ENCODE data around the gene SZRD1.

Gene SZRD1

DNA sequence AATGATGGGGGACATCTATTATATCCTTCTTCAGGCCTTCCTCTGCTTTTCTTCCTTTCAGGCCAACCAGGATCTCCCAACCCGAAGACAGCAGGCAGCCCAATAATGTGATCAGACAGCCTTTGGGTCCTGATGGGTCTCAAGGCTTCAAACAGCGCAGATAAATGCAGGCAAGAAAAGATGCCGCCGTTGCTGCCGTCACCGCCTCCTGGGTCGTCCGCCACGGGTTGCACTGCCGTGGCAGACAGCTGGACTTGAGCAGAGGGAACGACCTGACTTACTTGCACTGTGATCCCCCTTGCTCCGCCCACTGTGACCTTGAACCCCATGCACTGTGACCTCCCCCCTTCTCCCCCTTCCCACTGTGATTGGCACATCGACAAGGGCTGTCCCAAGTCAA is 27.9 kb downstream of the SZRD1 start:
- no peak for DNase-seq (ENCODE audit: low read depth)

DNA sequence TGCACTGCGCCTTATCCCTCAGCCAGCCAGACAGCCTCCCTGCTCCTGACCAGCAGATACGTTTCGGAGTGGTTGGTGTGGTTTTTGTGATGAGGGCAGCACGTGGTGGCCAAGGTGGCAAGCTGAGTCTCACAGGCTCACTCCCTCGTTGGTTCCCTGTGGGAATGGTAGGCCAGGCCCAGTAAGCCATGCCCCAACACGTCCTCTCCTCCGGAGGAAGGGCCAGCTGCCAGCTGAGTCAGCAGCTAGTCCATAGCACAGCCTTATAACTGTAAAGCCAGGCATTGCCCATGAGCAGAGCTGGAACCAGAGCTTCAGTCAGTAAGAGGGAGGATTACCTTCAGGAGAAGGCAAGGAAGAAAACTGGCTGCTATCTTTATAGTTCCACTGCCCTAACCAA is 29.5 kb downstream of the SZRD1 start:
- peak; percentile 66 for DNase-seq (ENCODE audit: low read depth)

DNA sequence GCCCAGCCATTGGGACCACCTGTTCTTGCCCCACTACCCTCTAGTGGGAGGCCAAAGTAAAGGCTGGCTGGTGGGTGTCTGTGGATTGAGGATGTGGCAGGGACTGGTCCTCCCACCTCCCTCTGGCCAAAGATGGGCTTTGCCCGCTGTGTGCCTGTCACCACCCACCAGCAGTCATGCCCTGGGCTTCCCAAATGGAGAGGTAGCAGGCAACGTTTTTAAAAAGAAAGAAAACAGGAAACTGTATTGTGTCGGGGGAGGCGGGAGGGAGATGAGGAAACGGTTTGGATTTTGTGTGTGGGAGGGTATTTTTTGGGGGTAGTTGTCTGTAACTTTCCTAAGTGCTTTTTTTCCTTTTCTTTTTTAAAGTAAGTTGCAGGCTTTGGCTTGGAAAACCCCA is 30.1 kb downstream of the SZRD1 start:
- no peak for DNase-seq (ENCODE audit: low read depth)

DNA sequence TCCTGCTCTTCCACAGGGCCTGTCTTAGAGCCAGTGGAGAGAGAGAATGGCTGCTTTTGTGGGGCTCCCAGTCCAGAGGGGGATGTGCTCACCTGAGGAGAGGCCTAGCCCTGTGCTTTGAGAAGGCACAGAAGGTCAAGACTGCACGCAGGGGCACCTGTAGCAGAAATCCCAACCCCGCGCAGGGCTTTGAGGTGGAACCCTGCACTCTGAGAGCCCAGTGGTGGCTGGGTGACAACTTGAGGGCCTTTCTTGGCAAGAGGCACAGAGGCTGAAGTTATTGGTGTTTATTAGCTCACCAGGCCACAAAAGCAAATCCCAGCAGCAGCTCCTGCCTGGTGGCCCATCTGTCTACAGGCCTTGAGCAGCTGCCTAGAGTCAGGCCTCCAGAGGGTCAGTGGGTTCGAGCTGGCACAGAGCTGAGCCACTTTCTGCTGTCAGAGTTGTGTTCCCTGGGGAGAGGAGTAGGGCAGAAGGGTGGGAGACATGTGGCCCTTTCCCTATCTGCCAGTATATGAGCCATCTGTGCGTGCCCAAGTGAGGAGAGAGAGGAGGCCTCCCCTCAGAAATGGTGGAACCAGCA is 31.4 kb downstream of the SZRD1 start:
- no peak for DNase-seq (ENCODE audit: low read depth)

DNA sequence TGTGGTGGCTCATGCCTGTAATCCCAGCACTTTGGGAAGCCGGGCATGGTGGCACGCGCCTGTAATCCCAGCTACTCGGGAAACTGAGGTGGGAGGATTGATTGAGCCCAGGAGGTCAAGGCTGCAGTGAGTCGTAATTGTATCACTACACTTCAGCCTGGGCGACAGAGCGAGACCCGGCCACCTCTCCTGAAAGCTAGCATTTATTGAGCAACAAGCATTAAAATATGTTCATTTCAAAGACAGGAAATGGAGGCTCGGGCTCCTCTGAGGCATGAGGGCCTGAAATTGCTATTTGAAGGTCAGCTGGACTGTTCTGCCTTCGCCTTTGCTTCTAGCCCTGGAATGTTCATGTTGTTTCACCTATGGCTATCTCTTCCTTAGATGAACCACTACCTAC is 35.7 kb downstream of the SZRD1 start:
- DNase-seq (ENCODE audit: low read depth) = no peak

DNA sequence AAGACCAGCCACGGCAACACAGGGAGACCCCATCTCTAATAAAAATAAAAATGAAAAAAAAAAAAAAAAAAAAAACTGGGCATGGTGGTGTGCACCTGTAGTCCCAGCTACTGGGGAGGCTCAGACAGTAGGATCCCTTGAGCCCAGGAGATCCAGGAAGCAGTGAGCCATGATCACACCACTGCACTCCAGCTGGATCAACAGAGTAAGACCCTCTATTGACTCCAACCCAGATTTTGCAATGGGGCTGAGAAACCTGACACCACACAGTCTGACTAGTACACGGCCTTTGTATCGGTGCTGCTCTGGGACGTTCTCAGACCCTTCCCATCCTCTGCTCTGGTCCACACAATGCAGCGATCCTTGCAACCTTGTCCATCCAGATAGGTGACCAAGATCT is 38.4 kb downstream of the SZRD1 start:
- no peak for DNase-seq (ENCODE audit: low read depth)

DNA sequence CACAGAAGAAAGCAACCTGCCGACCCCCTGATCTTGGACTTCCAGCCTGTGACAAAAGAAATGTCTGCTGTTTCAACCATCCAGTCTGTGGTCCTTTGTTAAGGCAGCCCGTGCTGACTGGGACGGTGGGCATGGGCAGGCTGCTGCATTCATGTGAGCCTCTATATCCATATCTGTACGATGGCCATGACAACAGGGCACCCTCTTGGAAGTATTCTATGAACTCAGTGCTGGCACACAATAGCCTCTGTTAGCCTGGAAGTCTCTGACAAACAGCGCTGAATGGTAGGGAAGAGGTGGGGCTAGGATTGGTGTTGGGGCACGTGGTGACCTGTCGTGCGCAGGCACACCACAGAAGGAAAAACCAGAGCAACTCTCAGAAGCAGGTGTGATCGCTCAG is 39.8 kb downstream of the SZRD1 start:
- DNase-seq (ENCODE audit: low read depth) = no peak

DNA sequence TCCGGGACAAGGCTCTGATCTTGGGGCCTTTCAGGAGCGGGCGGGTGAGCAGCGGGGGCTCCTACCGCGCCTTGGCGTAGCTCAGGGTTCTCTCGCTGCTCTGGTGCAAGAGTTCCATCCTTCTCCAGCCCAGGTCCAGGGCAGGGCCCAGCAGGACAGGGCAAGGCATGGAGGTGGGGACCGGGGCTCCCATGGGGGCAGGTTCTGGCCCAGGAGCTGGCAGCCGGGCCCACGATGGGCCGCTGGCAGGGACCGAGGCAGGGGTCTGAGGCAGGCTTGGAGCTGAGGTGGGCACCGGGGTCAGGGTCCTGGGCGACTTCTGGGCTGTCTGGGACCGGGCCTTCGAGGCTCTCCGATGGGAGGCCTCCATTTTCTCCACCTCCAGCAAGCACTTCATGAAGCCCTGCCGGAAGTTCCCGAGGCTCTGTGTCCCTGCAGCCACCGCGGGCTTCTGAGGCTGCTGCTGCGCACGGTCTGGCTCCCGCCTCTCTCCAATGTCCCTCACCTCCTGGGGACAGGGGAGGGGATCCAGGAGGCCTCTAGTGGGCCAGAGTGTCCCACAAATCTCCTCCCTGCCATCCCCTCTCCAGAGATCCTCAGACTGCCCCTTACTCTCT is 42.6 kb downstream of the SZRD1 start:
- DNase-seq (ENCODE audit: low read depth) = no peak

DNA sequence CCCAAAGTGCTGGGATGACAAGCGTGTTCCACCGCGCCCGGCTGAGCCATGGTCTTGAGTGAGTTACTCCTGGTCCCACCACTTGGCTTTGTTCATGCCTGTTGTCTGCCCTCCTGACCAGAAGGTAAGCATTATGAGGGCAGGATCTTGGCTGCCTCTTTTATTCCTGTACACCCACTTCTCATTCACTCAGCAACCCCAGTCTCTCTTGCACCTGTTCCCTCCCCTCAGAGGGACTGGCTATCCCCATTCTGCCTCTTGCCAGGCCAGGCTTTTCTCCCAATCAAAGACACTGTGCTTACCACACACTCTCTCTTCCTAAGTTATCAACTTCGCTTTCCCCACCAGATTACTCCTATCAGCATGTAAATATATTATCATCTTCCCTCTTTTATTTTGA is 43.8 kb downstream of the SZRD1 start:
- no peak for DNase-seq (ENCODE audit: low read depth)

DNA sequence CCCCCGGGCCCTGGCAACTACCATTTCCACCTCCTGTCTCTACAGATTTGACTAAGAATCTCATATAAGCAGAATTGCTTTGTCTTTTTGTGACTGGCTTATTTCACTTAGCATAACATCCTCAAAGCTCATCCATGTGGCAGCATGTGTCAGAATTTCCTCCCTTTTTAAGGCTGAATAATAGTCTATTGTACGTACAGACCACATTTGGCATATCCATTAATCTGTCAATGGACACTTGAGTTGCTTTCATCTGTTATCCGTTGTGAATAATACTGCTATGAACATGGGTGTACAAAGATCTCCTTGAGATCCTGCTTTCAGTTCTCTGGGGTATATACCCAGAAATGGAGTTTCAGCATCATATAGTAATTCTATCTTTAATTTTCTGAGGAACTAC is 46.1 kb downstream of the SZRD1 start:
- DNase-seq (ENCODE audit: low read depth) = no peak

DNA sequence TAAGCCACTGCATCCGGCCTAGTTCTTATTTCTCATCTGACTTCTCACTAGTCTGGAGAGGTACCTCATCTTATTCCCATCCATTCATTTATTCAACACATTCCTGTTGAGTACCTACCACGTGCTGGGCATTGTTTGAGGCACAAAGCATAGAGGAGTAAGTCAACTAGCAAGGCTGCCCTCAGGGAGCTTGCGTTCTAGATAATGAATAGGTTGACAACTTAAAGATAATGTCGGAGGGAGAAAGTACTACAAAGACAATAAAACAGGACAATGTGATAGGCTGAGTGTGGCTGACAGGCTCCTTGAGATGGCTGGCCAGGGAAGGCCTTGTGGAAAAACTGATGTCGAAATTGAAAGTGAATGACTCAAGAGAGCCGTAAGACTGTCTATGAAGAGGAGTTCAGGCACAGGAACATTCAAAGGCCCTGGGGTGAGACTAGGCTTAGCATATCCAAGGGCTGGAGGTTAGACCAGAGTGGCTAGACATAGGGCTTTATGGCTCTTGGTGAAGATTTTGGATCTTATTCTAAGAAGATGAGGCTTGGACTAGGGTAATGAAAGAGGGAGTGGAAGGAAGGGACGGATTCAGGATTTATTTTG is 51.9 kb downstream of the SZRD1 start:
- no peak for DNase-seq (ENCODE audit: low read depth)

DNA sequence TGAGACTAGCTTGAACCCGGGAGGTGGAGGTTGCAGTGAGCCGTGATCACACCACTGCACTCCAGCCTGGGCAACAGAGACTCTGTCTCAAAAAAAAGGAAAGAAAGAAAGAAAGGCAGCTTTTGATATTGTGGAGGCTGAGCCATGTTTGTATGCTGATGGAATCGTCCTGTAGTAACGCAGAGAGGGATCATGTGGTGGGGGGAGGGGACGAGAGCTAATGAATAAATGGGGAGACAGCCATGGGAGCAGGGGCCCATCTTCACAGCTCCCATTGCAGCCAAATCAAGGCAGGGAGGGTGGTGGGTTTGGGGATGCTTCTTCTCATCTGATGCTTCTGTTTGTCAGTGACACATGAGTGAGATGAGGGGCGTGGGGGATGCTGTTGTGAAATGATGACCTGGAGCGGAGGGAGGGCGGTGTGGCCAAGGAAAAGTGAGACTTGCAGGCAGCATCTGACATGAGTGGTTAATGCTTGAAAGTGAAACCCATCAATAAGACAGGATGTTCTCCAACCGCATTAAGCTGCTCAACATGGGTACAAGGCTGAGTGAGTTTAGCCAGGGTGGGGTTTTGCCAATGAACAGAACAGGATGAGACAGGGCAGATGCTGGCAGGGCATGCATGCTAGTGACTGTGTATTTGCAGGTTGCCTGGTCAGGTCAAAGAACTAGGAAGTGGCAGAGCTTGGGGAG is 53.5 kb downstream of the SZRD1 start:
- DNase-seq (ENCODE audit: low read depth) = no peak

DNA sequence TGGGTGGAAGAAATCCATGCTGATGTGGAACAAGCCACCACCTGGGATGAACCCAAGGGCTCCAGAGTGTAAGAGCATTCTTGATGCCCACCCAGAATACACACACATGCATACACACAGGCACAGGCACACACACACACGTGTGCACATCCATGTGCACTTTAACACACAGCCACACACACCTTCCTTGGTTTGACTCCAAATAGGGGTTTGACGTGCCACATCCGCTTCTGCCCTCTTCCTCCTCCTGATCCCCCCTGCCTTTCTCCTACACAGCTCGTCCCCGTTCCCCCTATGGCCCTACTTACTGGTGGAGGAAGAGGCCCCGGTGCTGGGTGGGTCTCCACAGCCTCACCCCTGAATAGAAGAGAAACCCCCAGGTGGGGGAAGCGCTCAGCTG is 54.2 kb downstream of the SZRD1 start:
- DNase-seq (ENCODE audit: low read depth) = no peak

DNA sequence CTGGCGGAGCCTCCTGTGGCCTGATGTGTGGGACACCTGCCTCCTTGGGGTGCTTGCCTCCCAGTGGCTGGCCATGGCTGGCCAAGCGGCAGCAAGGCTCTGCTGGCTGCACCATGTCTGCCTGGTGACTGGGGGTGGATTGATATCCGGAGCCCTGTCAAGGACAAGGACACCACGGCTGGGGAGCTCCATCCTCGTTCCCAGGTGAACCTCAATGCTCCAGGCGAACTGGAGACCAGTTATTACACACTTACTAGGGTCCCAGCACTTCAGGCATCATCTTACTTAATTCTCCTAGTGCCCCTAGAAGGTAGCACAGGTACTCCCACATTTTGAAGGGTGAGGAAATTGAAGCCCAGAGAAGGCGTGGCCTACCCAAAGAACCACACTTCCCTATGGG is 55.0 kb downstream of the SZRD1 start:
- no peak for DNase-seq (ENCODE audit: low read depth)

DNA sequence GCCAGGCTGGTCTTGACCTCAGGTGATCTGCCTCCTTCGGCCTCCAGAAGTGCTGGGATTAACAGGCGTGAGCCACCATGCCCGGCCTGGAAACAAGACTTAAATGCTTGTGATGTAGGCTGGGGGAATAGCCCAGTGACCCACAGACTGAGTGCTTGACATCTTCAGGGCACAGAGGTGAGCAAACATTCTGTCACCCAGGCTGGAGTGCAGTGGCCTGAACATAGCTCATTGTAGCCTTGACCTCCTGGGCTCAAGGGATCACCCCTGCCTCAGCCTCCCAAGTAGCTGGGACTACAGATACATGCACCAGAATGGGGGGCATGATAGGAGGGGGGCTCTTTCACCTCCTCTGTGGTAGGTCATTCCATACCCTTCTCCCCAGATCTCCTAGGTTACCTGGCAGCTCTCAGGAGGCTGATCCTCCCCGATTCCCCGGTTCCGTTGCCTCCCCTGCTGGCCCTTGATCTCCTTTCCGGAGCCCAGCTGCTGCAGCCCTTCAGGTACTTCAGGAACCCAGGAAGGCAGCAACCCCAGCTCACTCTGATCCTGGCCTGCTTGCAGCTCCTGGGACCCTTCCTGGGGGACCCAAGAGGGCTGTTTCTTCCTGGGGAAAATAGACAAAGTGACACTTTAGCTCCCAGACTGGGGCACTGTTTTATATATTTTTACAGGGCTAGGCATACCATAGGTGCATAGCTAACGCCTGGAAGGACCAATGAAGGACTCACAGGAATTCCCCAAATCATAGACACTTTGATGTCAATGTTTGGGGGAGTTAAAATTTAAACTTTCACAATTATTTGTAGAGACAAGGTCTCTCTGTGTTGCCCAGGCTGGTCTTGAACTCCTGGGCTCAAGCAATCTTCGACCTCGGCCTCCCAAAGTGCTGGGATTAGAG is 58.3 kb downstream of the SZRD1 start:
- no peak for DNase-seq (ENCODE audit: low read depth)

DNA sequence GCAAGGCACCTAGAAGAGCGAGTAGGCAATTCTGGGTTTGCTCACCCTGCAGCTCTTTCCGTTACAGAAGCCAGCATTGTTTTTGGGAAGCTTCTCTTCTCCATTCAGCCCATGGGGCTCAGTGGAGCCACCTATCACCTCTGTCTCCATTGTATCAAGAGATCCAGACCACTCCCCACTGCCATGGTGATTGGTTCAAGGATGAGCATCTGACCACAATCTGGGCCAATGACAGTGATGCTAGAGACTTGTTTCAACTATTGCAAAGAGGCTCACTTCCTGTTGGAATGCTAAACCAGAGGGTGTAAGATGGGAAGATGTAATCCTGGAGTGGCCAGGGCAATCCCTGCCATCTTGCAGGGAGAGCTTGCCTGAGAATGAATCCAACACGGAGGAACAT is 63.6 kb downstream of the SZRD1 start:
- DNase-seq (ENCODE audit: low read depth) = no peak

DNA sequence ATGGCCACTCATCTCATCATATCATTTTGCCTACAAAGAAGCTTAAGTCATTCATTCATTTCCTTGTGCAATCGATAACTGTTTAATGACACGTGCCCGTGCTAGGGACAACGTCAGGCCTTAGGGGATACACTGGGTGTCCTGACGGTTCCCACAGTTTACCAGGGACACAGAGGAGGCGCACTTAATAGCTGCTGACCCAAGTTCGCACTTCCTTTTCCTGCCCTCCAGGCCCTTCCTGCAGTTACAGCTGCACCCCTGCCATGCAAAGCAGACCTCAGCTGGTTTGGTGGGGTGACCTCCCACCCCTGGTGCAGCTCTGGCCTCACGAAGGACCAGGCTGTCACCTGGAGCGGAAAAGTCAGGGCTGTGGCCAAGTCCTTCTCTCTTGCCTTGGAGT is 66.0 kb downstream of the SZRD1 start:
- DNase-seq (ENCODE audit: low read depth) = no peak

DNA sequence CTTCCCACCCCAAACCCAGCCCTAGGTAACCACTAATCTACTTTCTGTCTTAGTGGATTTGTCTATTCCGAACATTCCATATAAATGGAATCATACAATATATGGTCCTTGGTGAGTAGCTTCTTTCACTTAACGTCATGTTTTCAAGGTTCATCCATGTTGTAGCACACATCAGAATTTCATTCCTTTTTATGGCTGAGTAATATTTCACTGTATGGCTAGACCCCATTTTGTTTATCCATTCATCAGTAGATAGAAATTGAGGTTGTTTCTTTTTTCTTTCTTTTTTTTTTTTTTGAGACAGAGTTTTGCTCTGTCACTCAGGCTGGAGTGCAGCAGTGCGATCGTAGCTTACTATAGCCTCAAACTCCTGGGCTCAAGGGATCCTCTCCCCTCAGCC is 67.0 kb downstream of the SZRD1 start:
- DNase-seq (ENCODE audit: low read depth) = no peak

DNA sequence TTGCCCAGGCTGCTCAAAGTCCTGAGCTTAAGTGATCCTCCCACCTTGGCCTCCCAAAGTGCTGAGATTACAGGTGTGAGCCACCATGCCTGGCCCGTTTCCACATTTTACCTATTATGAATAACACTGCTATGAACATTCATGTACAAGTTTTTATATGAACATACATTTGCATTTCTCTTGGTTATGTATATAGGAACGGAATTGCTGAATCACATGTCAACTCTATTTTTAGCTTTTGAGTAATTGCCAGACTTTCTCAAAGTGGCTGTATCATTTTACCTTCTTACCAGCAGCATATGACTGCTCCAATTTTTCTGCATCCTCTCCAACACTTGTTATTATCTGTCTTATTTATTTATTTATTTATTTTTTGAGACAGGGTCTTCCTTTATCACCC is 67.5 kb downstream of the SZRD1 start:
- no peak for DNase-seq (ENCODE audit: low read depth)

DNA sequence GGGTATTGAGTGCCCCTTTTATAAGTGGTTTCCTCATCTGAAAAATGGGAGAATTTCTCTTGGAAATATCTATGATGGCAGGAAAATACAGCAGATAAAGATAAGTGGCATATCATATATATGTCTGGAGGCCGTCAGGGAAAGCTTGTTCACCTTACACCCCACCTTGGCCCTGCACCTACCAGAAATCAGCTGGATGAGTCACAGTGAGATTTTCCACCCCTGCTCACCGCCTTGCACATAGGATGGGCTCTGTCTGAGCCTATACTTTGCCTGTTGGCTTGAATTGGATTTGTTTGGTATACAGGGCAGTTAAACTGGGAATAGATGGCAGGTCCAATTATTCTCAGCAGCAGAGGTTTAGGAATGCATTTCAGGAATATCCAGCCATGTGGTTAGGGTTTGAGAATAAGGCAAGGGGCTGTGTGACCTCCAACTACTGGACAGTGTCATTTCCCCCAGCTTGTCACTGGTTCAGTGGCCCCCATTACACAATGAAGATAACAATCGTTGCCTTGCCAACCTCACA is 70.0 kb downstream of the SZRD1 start, which contains the start of gene SPATA21:
Gene SPATA21 (minus strand): TSS at position 479 of the 529 bp plus-strand sequence. CDS start 6,053 bp downstream, outside the sequence.
- DNase-seq (ENCODE audit: low read depth) = no peak

DNA sequence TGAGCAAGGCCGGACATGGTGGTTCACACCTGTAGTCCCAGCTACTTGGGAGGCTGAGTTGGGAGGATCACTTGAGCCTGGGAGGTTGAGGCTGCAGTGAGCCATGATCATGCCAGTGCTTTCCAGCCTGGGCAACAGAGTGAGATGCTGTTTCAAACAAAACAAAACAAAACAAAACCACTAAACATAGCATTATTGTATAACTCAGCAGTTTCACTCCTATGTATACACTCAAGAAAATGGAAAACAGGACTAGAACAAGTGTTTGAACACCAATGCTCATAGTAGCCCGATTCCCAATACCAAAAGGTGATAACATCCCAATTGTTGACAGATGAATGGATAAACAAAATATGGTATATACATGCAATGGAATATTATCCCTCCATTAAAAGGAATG is 71.5 kb downstream of the SZRD1 start:
- DNase-seq (ENCODE audit: low read depth) = no peak

DNA sequence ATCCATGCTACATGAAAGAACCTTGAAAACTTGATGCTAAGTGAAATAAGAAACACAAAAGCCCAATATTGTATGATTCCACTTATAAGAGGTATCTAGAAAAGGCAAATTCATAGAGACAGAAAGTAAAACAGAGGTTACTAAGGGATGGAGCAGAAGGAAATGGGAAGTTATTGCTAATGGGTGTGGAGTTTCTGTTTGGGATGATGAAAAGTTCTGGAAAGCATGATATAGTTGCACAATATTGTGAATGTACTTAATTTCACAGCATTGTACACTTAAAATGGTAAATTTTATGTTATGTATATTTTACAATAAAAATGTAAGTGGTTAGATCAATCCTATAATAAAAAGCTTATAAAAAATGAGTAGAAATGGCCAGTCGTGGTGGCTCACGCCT is 71.9 kb downstream of the SZRD1 start:
- DNase-seq (ENCODE audit: low read depth) = no peak

All from GM04504 (cell line).